GM12875 (cell line): ENCODE data around the gene ARF3.

ENCODE experiments used
- H3K4me3 ChIP-seq: one replicate; pipeline ENCODE4 v1.5.1; 2011; ENCODE audit warnings: low read depth, low read length, control low read depth
- CTCF ChIP-seq: IDR thresholded peaks from 2 replicates; pipeline ENCODE4 v1.5.1; 2011; ENCODE audit warnings: low read depth, mild to moderate bottlenecking, control low read depth, inconsistent platforms, low read length, moderate library complexity, borderline replicate concordance; ENCODE audit not compliant: insufficient read depth

Gene ARF3

GRCh38 chr12:48929551-48929950, 27.7 kb downstream of the ARF3 start:
- no peak for TF ChIP-seq CTCF
- H3K4me3 ChIP-seq = no peak overlapping the region

- no peak overlapping the region for H3K4me3 ChIP-seq
- TF ChIP-seq CTCF = no peak
These were observed 30.0 kb downstream of the ARF3 start for GRCh38 chr12:48927261-48927660.

DNA sequence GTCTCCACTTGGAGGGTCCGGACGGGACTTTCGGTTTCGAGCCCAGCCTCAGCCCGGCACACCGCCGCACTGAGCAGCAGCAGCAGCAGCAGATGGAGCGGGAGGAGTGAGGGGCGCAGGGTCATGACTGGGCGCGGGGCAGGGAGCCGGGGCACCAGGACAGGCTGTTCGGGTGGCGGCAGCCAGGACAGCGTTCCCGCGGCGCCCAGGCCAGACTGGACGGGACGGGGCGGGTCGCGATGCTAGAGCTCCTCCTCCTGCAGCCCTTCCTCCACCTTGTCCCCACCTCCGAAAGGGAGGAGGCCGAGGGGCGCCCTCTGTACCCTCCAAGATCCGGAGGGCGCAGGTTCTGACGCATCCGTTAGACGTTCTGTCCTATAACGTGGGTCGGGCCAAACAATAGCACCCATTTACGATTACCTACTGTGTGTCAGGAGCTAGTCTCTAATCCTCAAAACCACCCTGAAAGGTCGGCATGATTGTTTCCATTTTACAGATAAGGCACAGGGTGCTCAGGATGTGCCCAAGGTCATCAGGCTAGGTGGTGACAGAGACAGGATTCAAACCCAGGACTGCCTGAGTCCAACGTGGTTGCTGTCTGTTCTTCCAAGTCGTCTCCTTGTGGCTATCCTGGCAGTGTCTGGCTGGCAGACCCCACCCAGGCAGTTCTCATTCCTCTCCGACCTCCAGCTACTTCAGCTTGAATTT, 31.8 kb downstream of the ARF3 start, which contains the start of gene FKBP11:
Gene FKBP11 (minus strand): TSS at position 189 of the 708 bp plus-strand sequence. CDS start 64 bp downstream, at position 125.
- no peak for TF ChIP-seq CTCF
- H3K4me3 ChIP-seq = peak within 1 kb of the TSS; percentile 96

GRCh38 chr12:48924617-48925303, 32.5 kb downstream of the ARF3 start:
- peak overlapping the region; percentile 96 for H3K4me3 ChIP-seq
- TF ChIP-seq CTCF = peak; percentile 94

DNA sequence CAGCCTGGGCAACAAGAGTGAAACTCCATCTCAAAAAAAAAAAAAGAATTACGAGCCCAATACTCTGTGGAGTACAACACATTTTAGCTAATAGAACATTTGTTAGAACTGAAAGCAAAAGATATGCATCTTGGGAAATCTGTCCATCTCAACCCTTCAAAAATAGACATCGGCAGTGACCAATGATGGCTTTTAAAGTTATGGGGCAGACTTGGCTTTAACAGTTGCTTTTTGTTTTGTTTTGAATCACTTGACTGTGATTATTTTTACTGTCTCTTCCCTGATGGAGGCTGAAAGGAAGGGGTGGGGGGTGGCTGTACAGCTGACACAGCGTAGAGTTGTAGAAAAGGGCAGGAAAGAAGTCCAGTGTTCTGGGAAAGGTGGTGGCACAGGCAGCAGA, 34.2 kb downstream of the ARF3 start:
- H3K4me3 ChIP-seq = no peak overlapping the region
- no peak for TF ChIP-seq CTCF

GRCh38 chr12:48917857-48918537, 39.3 kb downstream of the ARF3 start:
- no peak overlapping the region for H3K4me3 ChIP-seq
- TF ChIP-seq CTCF = no peak
